K562 (cell line): ENCODE measurements around the gene LTO1. TPM values are rescaled to one million over a fixed set of nuclear protein-coding genes. Genes with fewer than 3 reads are reported as not detected.

Experiments used
- ATAC-seq: fragments of 200-7000 bp; cut with Tn5 transposase; 3 replicates; pipeline ENCODE4 v1.9.1; 2020; ENCODE audit warnings: moderate library complexity
- BruUV-seq: library from RNA; stranded (reverse); fragments of 400-500 nt; replicated peaks from 2 replicates; lab custom pipeline; 2021; lab: Mats Ljungman, UMichigan
- CTCF ChIA-PET: fragments of 300-600 bp; formaldehyde crosslinking; extraction: SDS; loops from one replicate; lab custom pipeline; 2021; ENCODE audit warnings: low intra/inter-chr PET ratio; lab: Yijun Ruan, JAX
- POLR2A ChIA-PET: fragments of 300-600, 350-650 bp; sonication (Branson Sonifier 250); formaldehyde crosslinking; extraction: SDS; loops from one replicate; lab custom pipeline; 2021; ENCODE audit warnings: antibody characterized with exemption, inconsistent platforms; lab: Yijun Ruan, JAX
- DNase-seq, 4 experiments: peaks; one replicate each; pipeline versions ENCODE4 v3.0.0 to v3.0.0-alpha.2; 2011 to 2018; ENCODE audit warnings: low spot score in 3 of 4, mixed read lengths in 3 of 4; ENCODE audit errors: extremely low read depth in 1 of 4
- FAIRE-seq: peaks from 2 replicates; lab custom pipeline; 2011; peaks lifted over from hg19 to GRCh38; lab: Jason Lieb, UNC
- H2AFZ ChIP-seq: 2 replicates; pipeline ENCODE4 v1.6.0; 2011; ENCODE audit warnings: low read depth, low read length, control low read depth, inconsistent platforms
- H3K27ac ChIP-seq: fragments of 200-600 bp; 3 replicates; pipeline ENCODE4 v1.8.0; 2011; ENCODE audit warnings: low read depth, mild to moderate bottlenecking, control low read depth, inconsistent platforms, low read length, moderate library complexity, mixed read lengths; ENCODE audit errors: extremely low read depth
- H3K27me3 ChIP-seq, 2 experiments: fragments of 300-600 bp in 1 of 2; 2 replicates in 1 of 2; 3 replicates in 1 of 2; pipeline versions ENCODE4 v1.6.0 to v1.8.0; 2011; ENCODE audit warnings: inconsistent platforms in 2 of 2, low read length in 2 of 2, mild to moderate bottlenecking in 1 of 2, mixed read lengths in 1 of 2, moderate library complexity in 1 of 2; ENCODE audit not compliant: control insufficient read depth in 2 of 2, insufficient read depth in 2 of 2
- H3K36me3 ChIP-seq: fragments of 300-600 bp; 3 replicates; pipeline ENCODE4 v1.8.0; 2011; ENCODE audit warnings: mild to moderate bottlenecking, low read length, inconsistent platforms; ENCODE audit not compliant: control insufficient read depth, insufficient read depth
- H3K4me1 ChIP-seq, 2 experiments: fragments of 200-600 bp in 1 of 2; replicated peaks in 1 of 2; 2 replicates in 1 of 2; 3 replicates in 1 of 2; pipeline versions ENCODE4 v1.5.1 to v1.8.0; 2011; ENCODE audit warnings: inconsistent platforms in 2 of 2, low read length in 2 of 2, mild to moderate bottlenecking in 1 of 2, mixed read lengths in 1 of 2, moderate library complexity in 1 of 2; ENCODE audit not compliant: control insufficient read depth in 2 of 2, insufficient read depth in 2 of 2
- H3K4me2 ChIP-seq: 2 replicates; pipeline ENCODE4 v1.6.1; 2011; ENCODE audit warnings: low read length, control low read depth, inconsistent platforms, mixed read lengths; ENCODE audit not compliant: insufficient read depth
- H3K4me3 ChIP-seq: fragments of 200-600 bp; sonication (generic), shearing (Covaris generic); 2 replicates; pipeline ENCODE4 v1.5.1; 2016; ENCODE audit warnings: control low read depth, inconsistent platforms
- H3K79me2 ChIP-seq: fragments of 200-600 bp; 3 replicates; pipeline ENCODE4 v1.8.0; 2011; ENCODE audit warnings: low read length, inconsistent platforms; ENCODE audit not compliant: control insufficient read depth, insufficient read depth
- H3K9ac ChIP-seq, 2 experiments: 2 replicates each; pipeline versions ENCODE4 v1.6.0 to v1.6.1; 2011; ENCODE audit warnings: low read depth in 2 of 2, low read length in 2 of 2, control low read depth in 1 of 2, inconsistent platforms in 1 of 2, mild to moderate bottlenecking in 1 of 2, mixed read lengths in 1 of 2; ENCODE audit not compliant: insufficient read depth in 1 of 2
- H3K9me1 ChIP-seq: one replicate; pipeline ENCODE4 v1.6.0; 2011; ENCODE audit warnings: inconsistent platforms, mild to moderate bottlenecking, low read length, moderate library complexity; ENCODE audit not compliant: control insufficient read depth, insufficient read depth
- H3K9me3 ChIP-seq: replicated peaks from 2 replicates; pipeline ENCODE4 v1.5.1; 2011; ENCODE audit warnings: low read depth, low read length, inconsistent platforms; ENCODE audit not compliant: control insufficient read depth, insufficient read depth
- H4K20me1 ChIP-seq: replicated peaks from 2 replicates; pipeline ENCODE4 v1.6.1; 2011; ENCODE audit warnings: low read length, inconsistent platforms, mixed read lengths; ENCODE audit not compliant: control insufficient read depth, insufficient read depth
- RBFOX2 ChIP-seq: fragments of 200-400 bp; formaldehyde crosslinking; IDR thresholded peaks from 2 replicates; pipeline ENCODE4 v1.6.1; 2017; ENCODE audit warnings: low read depth, mild to moderate bottlenecking, low read length, moderate library complexity
- UBTF ChIP-seq, 2 experiments: IDR thresholded peaks; 2 replicates each; pipeline ENCODE4 v1.6.1; 2012; ENCODE audit warnings: improper control_type of control experiment in 2 of 2, low read depth in 2 of 2, low read length in 2 of 2, borderline replicate concordance in 1 of 2
- WGBS: fragments of 100-300 bp; shearing (Covaris generic); methylation state at CpG from one replicate; pipeline ENCODE4 v1.1.6; 2016; ENCODE audit warnings: low coverage, mixed read lengths; ENCODE audit not compliant: insufficient coverage; ENCODE audit errors: missing lambda C conversion rate; 5-methylcytosine and 5-hydroxymethylcytosine counted together
- in situ Hi-C: fragments of 300-500 bp; cut with MboI; formaldehyde crosslinking; loops from 4 replicates; pipeline ENCODE4 v1.15.0; 2018; ENCODE audit warnings: inconsistent platforms, mixed read lengths
- intact Hi-C: fragments of 100-400 bp; cut with micrococcal nuclease; formaldehyde crosslinking; loops from 2 replicates; pipeline ENCODE4 v1.14.2; 2022
- polyA plus RNA-seq, 8 experiments: library from polyadenylated mRNA; depleted of rRNA in 4 of 8; stranded (reverse) in 5 of 8; unstranded in 3 of 8; fragments of >200 nt; fragmentation: Nextera tagmentation in 2 of 8; fragmentation: Illumina TruSeq in 1 of 8; extraction: Ambion mirVana in 2 of 8; extraction: Trizol in 1 of 8; gene quantifications; 2 replicates each; pipeline versions ENCODE4 v1.2.1 to v1.2.3, GENCODE V29; 2011 to 2014; ENCODE audit warnings: inconsistent platforms in 1 of 8, missing spikeins in 1 of 8
- total RNA-seq, 7 experiments: library from RNA; depleted of rRNA in 6 of 7; stranded (reverse); fragments of >200 nt in 6 of 7; fragmentation: Illumina TruSeq in 2 of 7; extraction: Trizol in 2 of 7; gene quantifications; 2 replicates each; pipeline versions ENCODE4 v1.2.1 to v1.2.3, GENCODE V29; 2011 to 2021; ENCODE audit warnings: low replicate concordance in 1 of 7

The LTO1 gene
- total and polyA plus RNA-seq, 9 of the 15 experiments (the other 6 are each of a cell fraction or from before 2014, with no cell fraction given): 2.6 to 43.4 (median 19.1) TPM

- Histone ChIP-seq H4K20me1 (no peaks in the 10 kb centered on the region; the same call in none of the 2 replicates), H3K27me3 (peaks cover 5% of the 10 kb centered on the region in 2 experiments; a peak in 3 of 5 replicates), H3K9me1 (peaks cover 3% of the 10 kb centered on the region), H3K27ac (no peak overlapping the region), H3K4me2 (no peak overlapping the region), H3K36me3 (no peaks in the 10 kb centered on the region), H3K79me2 (peaks cover 4% of the 10 kb centered on the region; the same call in 1 of the 3 replicates), H3K9ac (no peak overlapping the region), H3K4me3 (no peak overlapping the region), H2AFZ (no peak overlapping the region), H3K4me1 (peaks cover 3 to 74% of the 10 kb centered on the region in 2 experiments; a peak in 4 of 5 replicates), H3K9me3 (no peaks in the 10 kb centered on the region)
- in situ Hi-C loops (no loop called here), intact Hi-C loops (loop anchor here (10.0 kb wide), 3 partner anchors 411 to 1011 kb away; no protein-coding TSS in a partner anchor)
- WGBS: 64% methylated on average over 23 of the region's 30 CpGs
- 0 out of 2 replicates have a peak, but pooled peaks have one; percentile 14 for TF ChIP-seq RBFOX2
- TF ChIP-seq UBTF (IDR thresholded peaks at IDR 0.05; ENCODE audit: borderline replicate concordance in 1 of 2, low read depth in 2 of 2, low read length in 2 of 2): no peak
- BruUV-seq: no TSS peak
- no peak for FAIRE-seq
- ChIA-PET POLR2A (interaction anchor here (0.6 to 1.3 kb wide), 5 partner anchors 10 to 1470 kb away, joined by 3 to 6 read pairs (median 3); partner anchors contain the start of gene MYEOV), CTCF (no interaction called here)
- no peak for ATAC-seq
- DNase-seq: no peak
Measured at GRCh38 chr11:69645801-69646492, 29.2 kb downstream of the LTO1 start.
